Epithelial cell of proximal tubule (primary cell): ENCODE results near the gene TGFBI. TPM values are rescaled to one million over a fixed set of nuclear protein-coding genes. Genes with fewer than 3 reads are reported as not detected.

Experiments used
- DNase-seq: peaks from one replicate; pipeline ENCODE4 v3.0.0-alpha.2; 2011; ENCODE audit warnings: low read depth
- H3K4me3 ChIP-seq: 2 replicates; pipeline ENCODE4 v1.5.1; 2011; ENCODE audit warnings: low read depth, mild to moderate bottlenecking, low read length
- CTCF ChIP-seq: conservative IDR thresholded peaks from 2 replicates; pipeline ENCODE4 v1.5.1; 2012; ENCODE audit warnings: low read depth, mild to moderate bottlenecking, low read length
- total RNA-seq: library from RNA; depleted of rRNA; stranded (reverse); fragments of >200 nt; gene quantifications from 2 replicates; pipeline ENCODE4 v1.2.3, GENCODE V29; 2015

TGFBI gene
- total RNA-seq, 1 donor from 2014 or later = 371 TPM

- DNase-seq = no peak
- no peak for TF ChIP-seq CTCF
These were observed 32.2 kb downstream of the TGFBI start for GRCh38 chr5:136060963-136061362.

GRCh38 chr5:136061630-136062365 is 33.0 kb downstream of the TGFBI start:
- no peak for DNase-seq
- TF ChIP-seq CTCF = no peak
- no peak overlapping the region for H3K4me3 ChIP-seq

More at GRCh38 chr5:136060963-136061362, 32.2 kb downstream of the TGFBI start:
- no peak overlapping the region for H3K4me3 ChIP-seq

DNA sequence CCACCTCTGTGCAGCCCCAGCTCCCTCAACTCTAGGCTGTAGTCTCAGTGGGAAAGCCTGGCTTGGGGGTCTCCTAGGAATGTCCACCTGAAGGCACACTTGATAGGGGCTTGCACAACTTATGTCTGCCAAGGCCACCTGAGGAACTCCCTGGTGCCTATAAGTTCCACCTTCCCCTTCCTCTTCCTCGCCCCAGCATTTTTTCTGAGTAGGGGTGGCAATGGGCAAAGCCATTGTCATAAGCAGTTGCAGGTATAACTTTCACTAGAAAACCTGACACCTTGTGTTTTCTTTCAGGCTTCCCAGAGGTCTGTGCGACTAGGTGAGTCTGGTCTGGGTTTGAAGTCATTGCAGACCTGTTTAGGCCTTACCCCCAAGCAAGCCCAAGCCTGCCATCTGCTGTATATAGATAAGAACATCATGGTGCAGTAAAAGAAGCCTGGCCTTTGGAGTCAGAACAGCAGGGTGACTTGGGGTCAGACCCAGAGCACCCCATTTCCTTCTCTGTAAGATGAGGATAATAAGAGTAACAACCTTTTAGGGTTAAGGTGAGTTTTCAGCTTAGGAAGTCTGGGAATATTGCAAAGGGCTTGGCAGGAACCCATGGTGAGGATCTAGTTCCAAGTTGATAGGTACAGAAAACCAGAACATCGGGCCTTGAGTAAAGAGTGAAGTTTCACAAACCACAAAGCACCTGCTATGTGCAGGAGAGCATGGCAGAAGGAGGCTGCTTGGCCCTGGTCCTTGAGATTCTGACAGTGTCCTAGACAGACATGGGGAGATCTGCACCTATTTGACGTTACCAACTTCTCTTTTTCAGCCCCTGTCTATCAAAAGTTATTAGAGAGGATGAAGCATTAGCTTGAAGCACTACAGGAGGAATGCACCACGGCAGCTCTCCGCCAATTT is 33.8 kb downstream of the TGFBI start:
- no peak for DNase-seq
- no peak overlapping the region for H3K4me3 ChIP-seq
- TF ChIP-seq CTCF = peak; percentile 76

- no peak for TF ChIP-seq CTCF
- H3K4me3 ChIP-seq = no peak overlapping the region
- no peak for DNase-seq
These were observed 35.1 kb downstream of the TGFBI start for GRCh38 chr5:136063778-136064465.

DNA sequence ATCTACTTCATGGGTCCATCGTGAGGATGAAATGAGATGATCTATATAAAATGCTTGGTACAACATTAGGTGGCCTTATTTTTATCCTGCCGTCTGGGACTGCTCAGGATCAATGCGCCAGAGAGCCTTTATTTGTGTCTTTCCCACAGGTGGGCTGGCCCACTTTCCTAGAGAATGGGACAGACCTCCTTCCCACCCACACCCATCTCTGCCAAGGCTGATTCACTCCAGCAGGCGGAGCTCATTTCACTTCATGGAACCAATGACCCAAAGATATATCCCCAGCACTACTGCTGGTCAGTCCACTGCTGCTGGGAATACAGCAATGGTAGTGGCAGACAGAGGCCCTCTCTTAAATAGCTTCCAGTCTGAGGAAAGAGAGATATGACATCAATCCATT is 35.7 kb downstream of the TGFBI start:
- H3K4me3 ChIP-seq = no peak overlapping the region
- TF ChIP-seq CTCF = peak; percentile 46
- DNase-seq = no peak

- H3K4me3 ChIP-seq = no peak overlapping the region
- no peak for TF ChIP-seq CTCF
- DNase-seq = no peak
These were observed 36.8 kb downstream of the TGFBI start for GRCh38 chr5:136065588-136065987.
